Epithelial cell of esophagus (primary cell): ENCODE results near the gene ZGPAT.

Experiments used
- DNase-seq: peaks from one replicate; pipeline ENCODE4 v3.0.0; 2010; ENCODE audit warnings: low read depth
- H3K4me3 ChIP-seq: 2 replicates; pipeline ENCODE4 v1.5.1; 2011; ENCODE audit warnings: mild to moderate bottlenecking, low read length, control low read depth
- CTCF ChIP-seq: IDR thresholded peaks from 2 replicates; pipeline ENCODE4 v1.5.1; 2011; ENCODE audit warnings: low read depth, mild to moderate bottlenecking, low read length, control low read depth, inconsistent platforms; ENCODE audit not compliant: insufficient read depth; ENCODE audit errors: missing control alignments

Gene ZGPAT

GRCh38 chr20:63702751-63703470, 4.9 kb upstream of the ZGPAT start:
- no peak for TF ChIP-seq CTCF
- no peak for DNase-seq

GRCh38 chr20:63703471-63703975, 4.3 kb upstream of the ZGPAT start:
- no peak for TF ChIP-seq CTCF
- no peak for DNase-seq
- H3K4me3 ChIP-seq = no peak overlapping the region

More at GRCh38 chr20:63702751-63703470, 4.9 kb upstream of the ZGPAT start:
- no peak overlapping the region for H3K4me3 ChIP-seq

GRCh38 chr20:63703976-63704748, 3.7 kb upstream of the ZGPAT start:
- no peak for DNase-seq

GRCh38 chr20:63704749-63705117, 3.1 kb upstream of the ZGPAT start:
- no peak overlapping the region for H3K4me3 ChIP-seq
- no peak for DNase-seq
- TF ChIP-seq CTCF = no peak

More at GRCh38 chr20:63703976-63704748, 3.7 kb upstream of the ZGPAT start:
- no peak for TF ChIP-seq CTCF
- no peak overlapping the region for H3K4me3 ChIP-seq

- no peak overlapping the region for H3K4me3 ChIP-seq
- no peak for DNase-seq
- TF ChIP-seq CTCF = no peak
These were observed 2.4 kb upstream of the ZGPAT start for GRCh38 chr20:63705232-63706026.

GRCh38 chr20:63706027-63706695, 1.7 kb upstream of the ZGPAT start:
- TF ChIP-seq CTCF = no peak
- DNase-seq = no peak
- peak overlapping the region; percentile 74 for H3K4me3 ChIP-seq
